Fibroblast of mammary gland (primary cell): ENCODE data around the gene NGFR.

Experiments
- DNase-seq: peaks from one replicate; pipeline ENCODE4 v3.0.0-alpha.2; 2010; ENCODE audit warnings: low read depth
- H3K4me3 ChIP-seq: 2 replicates; pipeline ENCODE4 v1.5.1; 2011; ENCODE audit warnings: low read depth, mild to moderate bottlenecking, low read length, moderate library complexity; ENCODE audit not compliant: control insufficient read depth
- CTCF ChIP-seq: conservative IDR thresholded peaks from 2 replicates; pipeline ENCODE4 v1.5.1; 2011; ENCODE audit warnings: low read depth, low read length, inconsistent platforms; ENCODE audit not compliant: control insufficient read depth, insufficient read depth

The NGFR gene

GRCh38 chr17:49525831-49526741 lies 31.0 kb downstream of the NGFR start:
- no peak for DNase-seq
- TF ChIP-seq CTCF = no peak

DNA sequence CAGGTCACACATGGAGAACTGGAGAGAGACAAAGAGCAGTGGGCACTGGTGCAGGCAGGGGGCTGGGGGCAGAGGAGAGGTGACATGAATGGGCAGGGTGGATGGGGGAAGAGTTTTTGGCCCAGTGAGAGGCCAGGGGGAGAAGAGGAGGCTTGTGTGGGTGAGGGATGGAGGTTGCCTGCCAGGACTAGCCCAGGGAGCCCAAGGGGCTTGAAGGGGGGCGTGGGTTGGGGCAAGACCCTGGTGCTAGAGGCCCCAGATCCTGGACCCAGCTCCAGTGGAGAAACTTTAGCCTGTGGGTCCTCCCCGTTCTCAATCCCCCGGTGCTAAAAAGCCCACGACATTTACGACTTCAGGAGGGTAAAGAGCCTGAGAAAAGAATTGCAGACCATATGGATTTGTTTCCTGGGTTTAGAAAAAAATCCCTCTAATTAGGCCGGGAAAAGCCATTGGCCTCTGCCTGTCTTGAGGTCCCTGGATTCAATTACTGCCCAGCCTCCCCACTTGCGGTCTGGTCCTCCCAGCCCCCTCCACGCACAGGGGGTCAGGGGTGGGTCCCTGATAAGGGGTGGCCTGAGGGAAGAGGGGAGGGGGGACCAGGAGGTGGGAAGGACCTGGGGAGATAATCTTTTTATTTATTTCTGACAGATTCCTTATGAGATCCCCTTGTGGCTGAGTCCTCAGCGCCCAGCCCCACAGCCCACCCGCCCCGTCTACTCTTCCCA lies 33.0 kb downstream of the NGFR start:
- no peak for TF ChIP-seq CTCF
- DNase-seq = no peak
- H3K4me3 ChIP-seq = no peak overlapping the region

More at GRCh38 chr17:49525831-49526741, 31.0 kb downstream of the NGFR start:
- H3K4me3 ChIP-seq = no peak overlapping the region

DNA sequence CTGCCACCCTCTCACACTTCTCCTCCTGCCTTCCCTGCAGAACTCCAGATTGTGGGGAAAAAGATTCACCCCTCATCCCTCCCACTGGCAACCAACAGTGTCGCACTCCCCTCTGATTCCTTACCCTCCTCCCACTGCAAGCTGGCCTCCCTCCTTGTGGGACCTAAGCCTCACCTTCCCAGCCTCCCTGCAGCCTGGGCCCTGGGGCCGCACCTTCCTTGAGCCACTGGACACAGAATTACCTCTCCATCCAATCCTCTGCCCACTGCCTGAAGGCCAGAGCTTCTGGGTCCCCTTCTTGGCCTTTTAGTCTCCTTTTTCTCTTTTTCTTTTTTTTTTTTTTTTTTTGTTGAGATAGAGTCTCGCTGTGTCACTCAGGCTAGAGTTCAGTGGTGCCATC lies 33.9 kb downstream of the NGFR start:
- no peak overlapping the region for H3K4me3 ChIP-seq
- DNase-seq = no peak
- TF ChIP-seq CTCF = no peak

DNA sequence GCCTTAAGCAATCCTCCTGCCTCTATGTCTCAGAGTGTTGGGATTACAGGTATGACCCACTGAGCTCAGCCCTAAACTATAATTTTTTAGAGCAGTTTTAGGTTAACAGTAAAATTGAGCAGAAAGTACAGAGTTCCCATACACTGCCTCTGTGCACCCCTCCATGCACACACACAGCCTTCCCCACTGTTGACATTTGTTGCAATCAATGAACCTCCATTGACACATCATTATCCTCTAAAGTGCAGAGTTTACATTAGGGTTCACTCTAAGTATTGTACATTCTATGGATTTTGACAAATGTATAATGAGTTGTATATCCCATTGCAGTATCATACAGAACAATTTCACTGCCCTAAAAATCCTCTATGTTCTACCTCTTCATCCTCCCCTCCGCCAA lies 35.0 kb downstream of the NGFR start:
- H3K4me3 ChIP-seq = no peak overlapping the region
- no peak for DNase-seq
- TF ChIP-seq CTCF = no peak

DNA sequence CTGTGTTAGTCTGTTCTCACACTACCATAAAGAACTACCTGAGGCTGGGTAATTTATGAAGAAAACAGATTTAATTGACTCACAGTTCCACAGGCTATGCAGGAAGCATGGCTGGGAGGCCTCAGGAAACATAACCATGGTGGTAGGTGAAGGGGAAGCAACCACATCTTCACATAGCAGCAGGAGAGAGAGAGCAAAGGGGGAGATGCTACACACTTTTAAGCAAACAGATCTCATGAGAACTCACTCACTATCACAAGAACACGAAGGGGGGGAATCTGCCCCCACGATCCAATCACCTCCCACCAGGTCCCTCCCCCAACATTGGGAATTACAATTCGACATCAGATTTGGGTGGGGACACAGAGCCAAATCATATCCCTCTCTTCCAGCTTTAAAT lies 48.8 kb downstream of the NGFR start:
- no peak overlapping the region for H3K4me3 ChIP-seq
- no peak for DNase-seq
- no peak for TF ChIP-seq CTCF

GRCh38 chr17:49545007-49545660 lies 50.0 kb downstream of the NGFR start:
- TF ChIP-seq CTCF = no peak
- no peak for DNase-seq
- H3K4me3 ChIP-seq = no peak overlapping the region
